Neural cell (in vitro differentiated cells): ENCODE measurements around the gene STX18. TPM values are rescaled to one million over a fixed set of nuclear protein-coding genes. Genes with fewer than 3 reads are reported as not detected.

Source experiments
- H2AFZ ChIP-seq: fragments of 200-600, 300-800 bp; sonication (generic), shearing (Covaris generic); 2 replicates; pipeline ENCODE4 v1.6.0; 2014; ENCODE audit warnings: low read depth, mild to moderate bottlenecking, antibody characterized with exemption, low read length, moderate library complexity
- H3F3A ChIP-seq: fragments of 200-600 bp; shearing (Covaris generic); 2 replicates; pipeline ENCODE4 v1.6.1; 2016; ENCODE audit warnings: mild to moderate bottlenecking, moderate library complexity, mixed read lengths, antibody characterized with exemption, low read length; ENCODE audit not compliant: insufficient read depth, poor library complexity, severe bottlenecking
- H3K27ac ChIP-seq: fragments of 200-600, 300-800 bp; sonication (generic), shearing (Covaris generic); 2 replicates; pipeline ENCODE4 v1.5.1; 2014; ENCODE audit warnings: mild to moderate bottlenecking, low read length, moderate library complexity
- H3K27me3 ChIP-seq: fragments of 300-800, 200-600 bp; sonication (generic), shearing (Covaris generic); 2 replicates; pipeline ENCODE4 v1.6.0; 2014; ENCODE audit warnings: mild to moderate bottlenecking, low read depth, low read length, moderate library complexity; ENCODE audit not compliant: insufficient read depth
- H3K36me3 ChIP-seq: fragments of 300-800, 200-600 bp; sonication (generic), shearing (Covaris generic); 2 replicates; pipeline ENCODE4 v1.5.1; 2014; ENCODE audit warnings: mild to moderate bottlenecking, antibody characterized with exemption, low read length, moderate library complexity; ENCODE audit not compliant: insufficient read depth
- H3K4me2 ChIP-seq: fragments of 300-800, 200-600 bp; sonication (generic), shearing (Covaris generic); 2 replicates; pipeline ENCODE4 v1.6.0; 2014; ENCODE audit warnings: mild to moderate bottlenecking, low read length
- H3K4me3 ChIP-seq: fragments of 300-800, 200-600 bp; sonication (generic), shearing (Covaris generic); 2 replicates; pipeline ENCODE4 v1.5.1; 2014; ENCODE audit warnings: mild to moderate bottlenecking, low read length, moderate library complexity
- H3K79me2 ChIP-seq: fragments of 200-600 bp; shearing (Covaris generic); replicated peaks from 2 replicates; pipeline ENCODE4 v1.6.0; 2014; ENCODE audit warnings: mild to moderate bottlenecking, low read length, moderate library complexity; ENCODE audit not compliant: insufficient read depth
- H3K9ac ChIP-seq: fragments of 300-800, 200-600 bp; sonication (generic), shearing (Covaris generic); 2 replicates; pipeline ENCODE4 v1.6.1; 2016; ENCODE audit warnings: mild to moderate bottlenecking, low read length, mixed read lengths
- H3K9me2 ChIP-seq: fragments of 200-600 bp; shearing (Covaris generic); 2 replicates; pipeline ENCODE4 v1.6.1; 2016; ENCODE audit warnings: mild to moderate bottlenecking, low read length, mixed read lengths; ENCODE audit not compliant: insufficient read depth
- H3K9me3 ChIP-seq: fragments of 200-600, 300-800 bp; sonication (generic), shearing (Covaris generic); 2 replicates; pipeline ENCODE4 v1.6.1; 2016; ENCODE audit warnings: mild to moderate bottlenecking, mixed run types, low read length, moderate library complexity, mixed read lengths
- H4K20me1 ChIP-seq: fragments of 200-600 bp; shearing (Covaris generic); 2 replicates; pipeline ENCODE4 v1.6.1; 2016; ENCODE audit warnings: mild to moderate bottlenecking, mixed run types; ENCODE audit not compliant: insufficient read depth
- EP300 ChIP-seq: fragments of 450-650 bp; conservative IDR thresholded peaks from 2 replicates; pipeline ENCODE4 v1.6.1; 2014; ENCODE audit warnings: antibody characterized with exemption, mild to moderate bottlenecking, moderate library complexity; ENCODE audit not compliant: poor library complexity, severe bottlenecking
- EZH2 ChIP-seq: fragments of 200-600, 300-800 bp; shearing (Covaris generic), sonication (generic); IDR thresholded peaks from 2 replicates; pipeline ENCODE4 v1.6.1; 2014; ENCODE audit warnings: antibody characterized with exemption, low read length, borderline replicate concordance, mild to moderate bottlenecking; ENCODE audit not compliant: insufficient read depth, poor library complexity, severe bottlenecking
- MXI1 ChIP-seq: fragments of 450-650 bp; conservative IDR thresholded peaks from 2 replicates; pipeline ENCODE4 v1.6.1; 2014; ENCODE audit warnings: antibody characterized with exemption, mild to moderate bottlenecking; ENCODE audit not compliant: poor library complexity, severe bottlenecking
- POLR2AphosphoS5 ChIP-seq: IDR thresholded peaks from 2 replicates; pipeline ENCODE4 v1.6.1; 2012
- REST ChIP-seq: IDR thresholded peaks from 2 replicates; pipeline ENCODE4 v1.6.1; 2012; ENCODE audit warnings: borderline replicate concordance
- SMC3 ChIP-seq: fragments of 450-650 bp; conservative IDR thresholded peaks from 2 replicates; pipeline ENCODE4 v1.6.1; 2014; ENCODE audit warnings: antibody characterized with exemption, mild to moderate bottlenecking, moderate library complexity; ENCODE audit not compliant: poor library complexity
- TAF1 ChIP-seq: IDR thresholded peaks from 2 replicates; pipeline ENCODE4 v1.6.1; 2012; ENCODE audit warnings: low read depth
- polyA plus RNA-seq: library from polyadenylated mRNA; depleted of rRNA; stranded (reverse); fragments of >200 nt; gene quantifications from 2 replicates; pipeline ENCODE4 v1.2.3, GENCODE V29; 2014
- TF ChIP-seq, protein P1 (sequence below): fragments of 450-650 bp; IDR thresholded peaks from 2 replicates; pipeline ENCODE4 v1.5.1; 2014; ENCODE audit warnings: antibody characterized with exemption, mild to moderate bottlenecking, moderate library complexity; ENCODE audit not compliant: poor library complexity, severe bottlenecking

Gene STX18
- polyA plus RNA-seq, 1 donor from 2014 or later: 64.5 TPM

DNA sequence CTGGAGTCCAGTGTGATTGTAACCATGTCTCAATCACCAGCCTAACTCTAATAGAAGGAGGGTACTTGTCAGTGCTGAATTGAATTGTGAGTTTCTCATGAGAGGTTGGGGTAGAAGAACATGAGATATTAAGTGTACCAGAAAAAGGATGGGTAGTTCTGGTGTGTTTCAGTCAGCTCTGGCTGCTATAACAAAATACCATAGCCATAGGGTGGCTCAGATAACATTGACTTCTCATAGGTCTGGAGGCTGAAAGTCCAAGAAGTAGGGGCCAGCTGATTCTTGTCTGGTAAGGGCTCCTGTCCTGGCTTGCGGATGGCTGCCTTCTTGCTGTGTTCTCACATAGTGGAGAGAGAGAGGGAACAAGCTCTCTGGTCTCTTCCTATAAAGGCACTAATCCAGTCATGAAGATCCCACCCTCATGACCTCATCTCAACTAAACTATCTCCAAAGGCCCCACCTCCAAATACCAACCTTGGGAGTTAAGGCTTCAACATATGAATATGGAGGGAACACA is 35.6 kb upstream of the STX18 start:
- H4K20me1 ChIP-seq: no peaks in the 10 kb centered on the region
- no peaks in the 10 kb centered on the region for H3F3A ChIP-seq
- H3K9me2 ChIP-seq: no peaks in the 10 kb centered on the region
- no peaks in the 10 kb centered on the region for H3K36me3 ChIP-seq
- H3K9me3 ChIP-seq: no peaks in the 10 kb centered on the region
- no peak overlapping the region for H3K9ac ChIP-seq
- no peak overlapping the region for H3K27ac ChIP-seq
- TF ChIP-seq POLR2AphosphoS5 (no peak), TAF1 (no peak), EZH2 (no peak), MXI1 (no peak), EP300 (no peak), REST (no peak), SMC3 (no peak)
- TF ChIP-seq, protein P1, sequence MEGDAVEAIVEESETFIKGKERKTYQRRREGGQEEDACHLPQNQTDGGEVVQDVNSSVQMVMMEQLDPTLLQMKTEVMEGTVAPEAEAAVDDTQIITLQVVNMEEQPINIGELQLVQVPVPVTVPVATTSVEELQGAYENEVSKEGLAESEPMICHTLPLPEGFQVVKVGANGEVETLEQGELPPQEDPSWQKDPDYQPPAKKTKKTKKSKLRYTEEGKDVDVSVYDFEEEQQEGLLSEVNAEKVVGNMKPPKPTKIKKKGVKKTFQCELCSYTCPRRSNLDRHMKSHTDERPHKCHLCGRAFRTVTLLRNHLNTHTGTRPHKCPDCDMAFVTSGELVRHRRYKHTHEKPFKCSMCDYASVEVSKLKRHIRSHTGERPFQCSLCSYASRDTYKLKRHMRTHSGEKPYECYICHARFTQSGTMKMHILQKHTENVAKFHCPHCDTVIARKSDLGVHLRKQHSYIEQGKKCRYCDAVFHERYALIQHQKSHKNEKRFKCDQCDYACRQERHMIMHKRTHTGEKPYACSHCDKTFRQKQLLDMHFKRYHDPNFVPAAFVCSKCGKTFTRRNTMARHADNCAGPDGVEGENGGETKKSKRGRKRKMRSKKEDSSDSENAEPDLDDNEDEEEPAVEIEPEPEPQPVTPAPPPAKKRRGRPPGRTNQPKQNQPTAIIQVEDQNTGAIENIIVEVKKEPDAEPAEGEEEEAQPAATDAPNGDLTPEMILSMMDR: no peak
- H3K4me3 ChIP-seq: no peak overlapping the region
- peaks cover 4% of the 10 kb centered on the region for H3K27me3 ChIP-seq
- no peak overlapping the region for H2AFZ ChIP-seq
- no peak overlapping the region for H3K4me2 ChIP-seq
- H3K79me2 ChIP-seq: no peaks in the 10 kb centered on the region

DNA sequence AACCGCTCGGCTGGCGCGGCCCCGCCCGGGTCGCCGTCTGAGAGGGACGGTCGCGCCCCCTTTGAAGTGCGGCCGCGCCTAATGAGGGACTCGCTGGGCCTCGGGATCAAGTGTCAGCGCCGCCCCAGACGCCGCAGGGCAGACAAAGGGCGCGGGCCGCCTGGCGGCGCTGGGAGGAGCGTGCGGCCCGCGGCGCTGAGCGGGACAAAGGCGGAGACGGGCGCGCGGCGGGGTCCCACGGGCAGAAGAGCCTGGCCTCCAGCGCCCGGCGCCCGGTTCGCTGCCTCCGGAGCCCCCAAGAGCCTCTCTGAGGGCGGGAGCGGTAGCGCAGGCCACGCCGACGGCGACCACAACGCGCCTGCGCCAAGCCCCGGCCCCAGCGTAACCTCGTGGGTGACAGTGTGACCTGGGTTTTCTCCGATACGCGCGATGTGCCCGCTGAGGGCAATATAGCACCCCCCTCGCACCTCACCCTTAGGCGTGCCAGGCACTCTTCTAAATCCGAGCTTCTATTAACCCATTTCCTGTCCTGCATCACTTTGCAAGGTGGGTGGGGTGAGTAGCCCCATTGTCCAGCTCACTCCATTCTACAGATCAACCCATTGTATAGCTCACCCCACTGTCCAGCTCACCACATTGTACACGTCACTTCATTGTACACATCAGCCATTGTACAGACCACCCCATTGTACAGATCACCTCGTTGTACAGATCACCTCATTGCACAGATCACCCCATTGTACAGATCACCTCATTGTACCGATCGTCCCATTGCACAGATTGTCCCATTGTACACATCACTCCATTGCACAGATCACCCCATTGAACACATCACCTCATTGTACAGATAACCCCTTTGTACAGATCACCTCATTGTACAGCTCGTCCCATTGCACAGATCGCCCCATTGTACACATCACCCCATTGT is 33.7 kb upstream of the STX18 start:
- Histone ChIP-seq H3K9ac (no peak overlapping the region), H3K79me2 (no peaks in the 10 kb centered on the region), H3K9me2 (no peaks in the 10 kb centered on the region), H3K4me3 (peak overlapping the region; percentile 52), H3F3A (no peaks in the 10 kb centered on the region), H3K27me3 (peaks cover 4% of the 10 kb centered on the region), H2AFZ (no peak overlapping the region), H3K4me2 (no peak overlapping the region), H3K9me3 (no peaks in the 10 kb centered on the region), H3K36me3 (no peaks in the 10 kb centered on the region), H4K20me1 (no peaks in the 10 kb centered on the region), H3K27ac (no peak overlapping the region)
- TF ChIP-seq MXI1: no peak
- TF ChIP-seq, protein P1: peak; percentile 44
